ENCODE data around the gene VEGFC.

Gene VEGFC, protein sequence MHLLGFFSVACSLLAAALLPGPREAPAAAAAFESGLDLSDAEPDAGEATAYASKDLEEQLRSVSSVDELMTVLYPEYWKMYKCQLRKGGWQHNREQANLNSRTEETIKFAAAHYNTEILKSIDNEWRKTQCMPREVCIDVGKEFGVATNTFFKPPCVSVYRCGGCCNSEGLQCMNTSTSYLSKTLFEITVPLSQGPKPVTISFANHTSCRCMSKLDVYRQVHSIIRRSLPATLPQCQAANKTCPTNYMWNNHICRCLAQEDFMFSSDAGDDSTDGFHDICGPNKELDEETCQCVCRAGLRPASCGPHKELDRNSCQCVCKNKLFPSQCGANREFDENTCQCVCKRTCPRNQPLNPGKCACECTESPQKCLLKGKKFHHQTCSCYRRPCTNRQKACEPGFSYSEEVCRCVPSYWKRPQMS

DNA sequence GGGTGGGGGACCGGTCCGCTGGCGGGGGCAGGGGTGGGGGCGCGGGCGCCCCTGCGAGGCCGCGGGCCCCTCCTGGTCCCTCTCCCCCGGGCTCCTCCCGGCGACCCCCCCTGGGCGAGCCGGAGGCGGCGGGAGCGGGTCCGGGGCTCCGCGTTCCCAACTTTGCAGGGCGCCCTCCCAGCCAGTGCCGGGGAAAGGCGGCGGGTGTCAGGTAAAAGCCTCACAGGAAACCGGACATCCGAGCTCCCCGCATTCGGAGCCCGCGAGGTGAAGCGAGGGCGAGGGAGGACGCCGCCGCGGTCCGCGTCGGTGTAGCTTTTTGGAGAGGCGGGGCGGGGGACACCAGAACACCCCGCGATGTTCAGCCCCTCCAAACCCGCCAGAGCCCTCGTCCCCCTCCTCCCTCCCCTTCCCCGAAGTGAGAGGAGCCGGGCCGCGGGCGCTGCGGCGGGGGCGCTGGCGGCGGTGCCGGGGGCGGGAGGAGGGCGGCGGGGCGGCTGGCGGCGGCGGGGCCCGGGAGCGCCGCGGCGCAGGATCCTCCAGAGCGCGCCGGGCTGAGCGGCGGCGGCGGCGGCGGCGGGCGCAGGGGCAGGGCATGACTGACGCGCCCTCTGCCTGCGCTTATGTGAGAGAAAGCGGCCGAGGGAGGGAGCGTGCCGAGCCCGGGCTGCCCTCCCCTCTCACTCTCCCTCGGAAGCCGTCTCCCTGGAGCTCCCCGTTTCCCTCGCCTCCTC lies at the start of gene VEGFC:
Gene VEGFC (minus strand): TSS at position 597 of the 734 bp plus-strand sequence. CDS start 611 bp downstream, outside the sequence.
- DNase-seq: peak; percentile 71

DNA sequence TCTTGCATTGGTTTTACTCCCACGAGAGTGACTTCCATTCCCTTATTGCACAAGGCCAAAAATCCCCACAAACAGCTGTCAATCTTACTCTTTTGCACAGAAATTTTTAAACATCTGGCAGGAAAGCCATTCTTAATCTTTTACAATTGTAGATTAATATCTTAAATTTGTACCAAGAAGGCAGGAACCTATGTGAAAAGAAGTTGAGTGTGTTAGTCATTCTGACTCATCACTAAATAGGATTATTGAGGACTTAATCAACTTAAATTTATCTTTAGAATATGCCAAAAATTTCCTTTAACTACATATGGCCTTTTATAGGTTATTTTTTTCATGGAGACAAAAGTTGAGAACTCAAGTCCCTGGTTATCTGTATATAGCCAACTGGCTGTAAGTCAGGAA lies 49.0 kb upstream of the VEGFC start:
- DNase-seq: no peak

DNA sequence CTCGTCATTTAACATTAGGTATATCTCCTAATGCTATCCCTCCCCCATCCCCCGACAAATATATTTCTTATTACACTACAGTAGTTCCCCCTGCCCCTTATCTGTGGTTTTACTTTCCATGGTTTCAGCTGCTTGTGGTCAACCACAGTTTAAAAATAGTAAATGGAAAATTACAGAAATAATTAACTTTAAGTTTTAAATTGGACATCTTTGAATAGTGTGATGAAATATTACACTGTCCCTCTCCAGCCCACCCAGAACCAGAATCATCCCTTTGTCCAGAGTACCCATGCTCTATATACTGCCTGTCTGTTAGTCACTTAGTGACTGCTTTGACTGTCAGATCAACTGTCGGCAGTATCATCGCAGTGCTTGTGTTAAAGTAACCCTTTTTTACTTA lies 47.4 kb upstream of the VEGFC start:
- DNase-seq: no peak

DNA sequence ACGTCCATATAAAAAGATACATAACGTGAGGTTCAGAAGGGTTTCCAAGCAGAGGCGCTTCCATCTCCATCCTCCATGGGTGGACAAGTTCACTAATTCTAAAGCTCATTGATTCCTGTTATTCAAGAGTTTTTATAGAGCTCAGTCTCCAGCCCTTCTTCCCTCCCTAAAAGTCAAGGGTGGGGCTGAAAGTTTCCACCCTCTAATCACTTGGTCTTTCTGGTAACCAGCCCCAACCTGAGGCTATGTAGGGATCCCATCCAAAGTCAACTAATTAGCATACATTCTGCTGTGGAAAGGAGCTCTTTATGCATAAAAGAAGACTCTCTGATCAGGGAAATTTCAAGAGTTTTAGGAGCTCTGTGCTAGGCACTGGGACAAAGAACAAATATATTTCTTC lies 46.9 kb upstream of the VEGFC start:
- DNase-seq: no peak

DNA sequence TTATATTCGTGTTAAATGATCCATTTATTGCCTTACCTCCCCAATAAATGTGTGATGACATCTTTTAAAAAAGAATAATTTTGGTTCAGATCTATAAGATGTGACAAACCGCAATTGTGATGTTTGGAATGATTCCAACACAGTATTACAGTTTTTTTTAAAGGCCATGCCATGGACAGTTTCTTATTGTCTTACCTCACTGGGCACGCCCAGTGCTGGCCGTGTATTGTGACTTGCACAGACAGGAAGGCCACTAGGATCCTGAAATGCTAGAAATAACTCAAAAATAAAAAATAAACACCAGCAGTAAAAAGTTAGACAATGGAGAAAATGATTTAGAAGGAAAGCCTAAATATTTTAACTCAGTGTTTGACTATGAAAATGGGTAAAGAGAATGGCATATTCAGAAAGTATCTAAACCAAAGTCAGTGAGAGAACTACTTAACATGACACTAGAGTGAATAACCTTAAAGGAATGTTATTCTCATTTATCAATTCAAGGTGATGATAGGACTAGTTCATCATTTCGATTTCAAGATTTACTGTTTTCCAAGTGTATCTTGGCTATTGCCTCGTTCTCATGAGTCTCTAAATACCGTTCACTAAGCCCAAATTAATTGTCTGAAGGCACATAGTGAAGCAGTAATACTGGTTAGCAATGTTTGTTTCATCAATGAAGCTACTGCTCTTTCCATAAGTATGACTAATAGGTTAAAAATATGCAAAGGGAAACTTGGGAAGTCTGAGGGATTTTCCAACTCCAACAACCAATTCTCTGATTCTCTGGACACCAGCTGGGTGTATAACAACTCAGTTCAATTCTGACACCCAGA lies 46.1 kb upstream of the VEGFC start:
- DNase-seq: no peak

DNA sequence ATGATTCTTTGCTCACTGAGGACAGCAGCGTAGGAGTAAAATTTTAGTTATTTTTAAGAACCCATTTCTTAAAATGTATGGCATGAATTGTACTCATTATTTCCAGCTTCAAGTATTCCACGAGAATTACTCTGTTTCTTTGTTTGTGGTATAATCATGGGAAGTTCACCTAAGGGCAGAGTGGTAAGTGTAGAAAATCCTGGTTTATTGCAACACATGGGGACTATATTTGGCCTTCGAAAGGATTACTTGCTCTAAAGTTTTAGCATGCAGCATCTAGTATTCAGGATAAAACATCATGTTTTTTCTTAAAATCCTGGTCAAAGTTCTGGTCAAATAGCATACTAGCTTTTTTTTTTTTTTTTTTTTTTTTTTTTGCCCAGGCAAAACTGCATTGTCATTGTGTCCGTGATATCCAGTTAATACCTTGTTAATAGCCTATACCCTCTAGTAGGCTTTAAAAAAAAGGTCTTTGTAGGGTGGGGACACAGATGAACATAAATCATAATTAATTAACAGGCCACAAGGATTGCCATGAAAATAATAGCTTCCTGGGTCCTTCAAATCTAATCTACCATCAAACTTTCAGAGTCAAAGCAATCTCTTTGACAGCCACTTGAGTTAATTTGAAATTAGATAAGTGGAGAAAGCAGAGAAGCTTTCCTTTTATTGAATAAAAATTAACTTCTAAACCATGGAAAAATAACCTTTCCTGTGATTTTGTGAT lies 44.6 kb upstream of the VEGFC start:
- no peak for DNase-seq

DNA sequence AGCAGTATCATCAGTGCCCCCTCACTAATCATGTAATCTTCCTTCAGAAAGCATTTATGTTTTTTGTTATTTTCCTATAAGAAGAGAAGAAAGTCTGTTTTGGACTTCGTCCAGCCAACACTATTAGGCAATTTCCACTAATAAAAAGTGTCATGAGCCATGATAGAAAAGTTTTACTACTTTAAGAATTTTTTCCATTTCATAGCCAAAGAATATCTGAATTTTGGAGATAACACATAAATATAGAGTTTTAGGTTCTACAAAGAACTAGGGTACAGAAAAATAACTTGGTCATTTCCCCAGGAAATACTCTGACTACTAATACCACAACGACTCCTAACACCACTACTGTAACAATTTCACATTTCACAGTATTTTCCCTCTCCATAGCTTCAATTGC lies 41.8 kb upstream of the VEGFC start:
- DNase-seq: no peak

DNA sequence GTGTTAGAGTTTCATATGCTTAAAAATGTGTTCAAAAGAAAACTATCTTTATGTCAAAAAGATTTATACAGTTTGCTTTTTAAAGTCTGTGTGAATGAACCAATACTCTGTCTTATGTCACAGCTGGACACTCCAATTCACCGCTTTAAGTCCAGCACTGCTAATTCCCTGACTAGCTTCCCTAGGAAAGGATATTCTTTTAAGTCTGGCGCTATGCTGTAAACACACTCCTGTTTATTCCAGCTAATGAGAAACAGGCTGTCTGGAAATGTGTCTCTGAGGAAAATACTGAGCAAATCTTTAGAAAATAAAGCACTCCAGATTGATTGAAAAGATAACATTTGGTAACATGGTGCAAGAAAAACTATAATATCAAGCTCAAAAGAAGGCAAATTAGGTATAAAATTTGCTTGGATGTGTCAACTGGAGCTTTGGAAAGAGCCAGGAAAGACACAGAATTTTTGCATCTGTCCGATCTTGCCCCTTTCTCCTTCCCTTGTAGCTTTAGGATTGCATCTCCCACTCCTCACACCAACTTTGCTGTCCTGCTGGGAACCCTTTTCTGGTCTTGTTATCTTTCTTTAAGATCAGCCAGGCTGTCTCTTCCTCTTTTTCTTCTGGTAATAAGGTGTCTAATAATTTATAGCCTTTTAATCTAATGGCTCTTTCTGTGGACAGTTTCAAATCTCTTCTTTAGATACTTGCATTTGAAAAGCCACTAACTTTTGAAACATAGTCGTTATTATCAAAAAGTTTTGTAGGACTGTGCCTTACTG lies 40.9 kb upstream of the VEGFC start:
- no peak for DNase-seq

DNA sequence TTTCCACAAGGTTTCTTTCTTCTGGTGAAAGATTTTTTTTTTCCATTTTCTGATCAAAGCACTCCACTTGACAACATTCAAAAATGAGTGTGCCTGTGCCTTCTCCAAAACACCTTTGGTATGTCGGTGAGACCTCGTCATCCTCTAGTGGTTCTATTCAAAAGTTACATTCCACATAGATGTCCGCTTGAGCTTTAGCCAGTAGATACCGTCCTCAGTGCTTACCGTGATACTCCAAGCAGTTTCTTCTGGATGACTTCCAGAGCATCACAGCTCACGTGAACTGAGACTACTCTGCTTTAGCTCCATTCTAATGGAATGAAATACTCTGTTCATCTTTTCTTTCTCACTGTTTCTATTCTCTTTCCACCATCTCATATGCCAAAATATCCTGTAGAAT lies 38.2 kb upstream of the VEGFC start:
- DNase-seq: no peak

DNA sequence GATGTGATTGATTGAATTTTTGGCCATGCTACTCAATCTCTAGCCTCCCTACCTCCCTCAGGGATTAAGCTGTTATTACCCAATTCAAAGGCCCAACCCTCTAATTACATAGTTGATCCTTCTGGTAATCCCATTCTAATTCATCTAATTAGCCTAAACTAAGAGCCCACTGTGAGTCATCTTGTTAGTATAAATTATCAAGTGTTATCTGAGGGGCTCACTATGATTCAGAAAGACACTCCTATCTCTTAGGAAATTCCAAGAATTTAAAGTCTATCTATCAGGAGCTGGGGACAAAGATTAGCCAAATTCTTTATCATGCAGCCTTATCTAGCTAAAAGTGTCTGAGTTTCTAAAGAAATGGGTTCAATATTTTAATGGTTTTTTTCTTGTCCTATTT lies 32.9 kb upstream of the VEGFC start:
- no peak for DNase-seq

DNA sequence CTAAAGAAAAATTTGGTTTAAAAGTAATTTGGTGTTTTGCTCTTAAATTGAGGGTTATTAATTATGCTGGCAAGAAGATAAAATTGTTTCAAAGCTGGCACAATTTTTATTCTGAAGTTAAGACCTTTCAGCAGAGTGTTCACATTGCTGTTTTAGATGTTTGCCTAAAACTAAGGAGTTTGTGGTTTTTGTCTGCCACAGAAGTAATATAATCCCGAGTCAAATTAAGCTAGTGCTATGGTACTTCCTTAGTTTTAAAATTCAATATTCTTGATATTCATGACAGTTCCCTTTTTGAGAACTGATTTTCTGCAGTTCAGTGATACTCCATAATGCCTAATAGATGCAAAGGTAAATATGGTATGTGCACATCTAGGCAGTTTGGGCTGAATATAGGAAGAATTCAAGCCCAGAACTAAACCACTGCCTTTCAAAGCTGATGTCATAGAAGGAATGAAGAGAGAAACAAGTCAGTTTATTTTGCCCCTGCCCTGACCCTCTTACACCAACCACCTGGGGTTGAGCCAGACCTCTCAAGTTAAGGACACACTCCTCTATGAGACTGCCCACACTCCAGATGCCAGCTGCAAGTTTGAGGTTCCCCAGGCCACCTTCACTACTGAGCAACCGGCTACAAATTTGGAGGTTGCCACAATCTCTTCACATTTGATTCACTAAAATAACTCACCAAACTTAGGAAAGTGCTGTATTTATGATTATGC lies 32.1 kb upstream of the VEGFC start:
- no peak for DNase-seq

DNA sequence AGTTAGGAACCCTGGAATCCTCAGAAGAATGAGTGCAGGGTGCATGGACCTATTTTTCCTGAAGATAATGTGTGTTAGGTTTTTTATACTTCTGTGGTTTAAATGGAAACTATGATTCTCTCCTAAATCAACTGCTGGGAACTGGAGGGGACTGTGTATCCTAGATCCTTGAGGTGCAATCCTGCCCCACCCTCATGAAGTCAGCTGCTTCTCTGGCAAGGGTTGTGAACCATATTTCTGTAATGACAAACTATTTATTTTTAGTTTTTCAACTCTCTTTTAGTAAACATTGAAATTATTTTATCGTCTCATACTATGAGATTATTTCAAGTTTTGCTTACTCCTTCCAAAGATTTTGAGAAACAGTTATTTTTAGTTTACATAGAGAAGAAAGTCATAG lies 25.8 kb upstream of the VEGFC start:
- no peak for DNase-seq

DNA sequence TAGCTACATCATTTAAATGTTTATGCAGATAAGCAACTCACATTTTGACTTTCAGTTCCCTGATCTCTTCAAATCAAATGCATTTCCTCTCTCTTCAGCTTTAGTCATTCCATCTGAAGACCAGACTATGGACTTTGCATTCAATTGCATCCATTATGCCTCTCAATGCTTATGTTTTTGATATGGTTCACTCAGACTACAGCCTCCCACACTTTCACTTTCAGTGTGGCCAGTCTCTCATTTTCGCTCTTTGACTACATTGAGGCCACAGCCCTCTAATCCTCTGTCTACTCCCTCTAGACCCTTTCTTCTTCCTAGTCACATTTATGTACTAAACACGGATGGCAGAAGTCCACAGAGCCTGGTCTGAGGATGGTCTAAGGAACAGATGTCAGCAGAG lies 24.5 kb upstream of the VEGFC start:
- no peak for DNase-seq

DNA sequence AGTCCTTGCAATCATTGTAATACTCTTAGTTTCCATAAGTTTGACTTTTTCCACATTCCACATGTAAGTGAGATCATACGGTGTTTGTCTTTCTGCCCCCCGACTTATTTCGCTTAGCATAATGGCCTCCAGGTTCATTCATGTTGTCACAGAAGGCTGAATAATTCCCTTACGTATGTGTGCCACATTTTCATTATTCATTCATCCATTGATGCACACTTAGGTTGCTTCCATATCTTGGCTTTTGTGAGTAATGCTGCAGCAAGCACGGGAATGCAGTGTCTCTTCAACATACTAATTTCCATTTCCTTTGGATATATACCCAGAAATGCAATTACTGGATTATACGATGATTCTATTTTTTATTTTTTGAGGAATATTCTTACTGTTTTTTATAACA lies 22.0 kb upstream of the VEGFC start:
- no peak for DNase-seq

DNA sequence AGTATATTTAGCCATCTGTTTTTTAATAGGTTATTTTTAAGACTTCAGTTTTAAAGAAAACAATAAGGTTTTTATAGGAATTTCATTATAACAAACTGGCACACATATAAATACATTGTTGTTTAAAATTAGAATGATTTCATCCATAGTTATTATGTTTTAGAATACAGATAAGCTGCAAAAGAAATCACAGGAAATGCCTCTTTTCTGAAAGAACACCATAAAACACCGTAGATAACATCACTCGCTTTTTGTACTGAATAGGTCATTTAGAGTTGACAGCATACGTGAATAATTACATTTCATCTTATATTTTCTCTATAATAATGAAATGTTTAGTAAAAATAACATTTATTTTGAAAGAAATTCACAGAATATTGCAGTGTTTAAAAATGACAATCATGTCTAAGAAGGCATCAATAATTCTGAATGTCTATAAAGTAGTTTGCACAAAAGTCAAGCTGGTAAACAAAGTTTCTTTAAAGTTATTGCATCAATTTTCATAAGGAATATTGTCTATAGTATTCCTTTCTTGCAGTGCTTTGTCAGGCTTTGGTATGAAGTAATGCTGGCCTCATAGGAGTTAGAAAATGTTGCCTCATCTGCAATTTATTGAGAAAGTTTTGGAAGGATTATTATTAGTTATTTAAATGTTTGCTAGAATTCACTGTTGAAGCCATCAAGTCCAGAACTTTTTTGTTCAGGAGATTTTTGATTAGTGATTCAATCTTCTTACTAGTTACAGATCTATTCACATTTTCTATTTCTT lies 17.9 kb upstream of the VEGFC start:
- no peak for DNase-seq

DNA sequence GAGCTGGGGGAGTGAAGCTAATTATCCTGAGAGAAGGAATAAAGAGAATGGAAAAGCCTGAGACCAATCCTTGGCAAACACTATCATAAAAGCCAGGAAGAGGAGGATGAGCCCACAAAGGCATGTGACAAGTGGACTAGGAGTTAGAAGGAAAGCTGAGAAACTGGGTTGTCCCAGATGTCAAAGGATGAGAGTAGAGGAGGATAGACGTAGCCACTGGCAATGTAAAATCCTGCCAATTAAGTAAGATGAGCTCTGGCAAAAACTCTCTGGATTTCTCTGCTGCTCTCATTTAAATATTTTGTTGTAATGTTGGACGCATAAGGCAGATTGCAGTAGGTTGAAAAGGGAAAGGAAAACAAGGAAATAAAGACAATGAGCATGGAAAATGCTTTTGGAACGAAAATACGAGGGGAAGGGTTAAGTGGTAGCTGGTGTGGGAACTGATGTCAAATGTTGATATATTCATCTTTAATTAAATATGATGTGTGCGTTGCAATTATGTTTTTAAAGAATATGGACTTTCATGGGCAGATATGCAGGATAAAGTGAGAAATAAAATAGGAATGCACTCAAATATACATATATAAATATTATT lies 14.2 kb upstream of the VEGFC start:
- DNase-seq: no peak

DNA sequence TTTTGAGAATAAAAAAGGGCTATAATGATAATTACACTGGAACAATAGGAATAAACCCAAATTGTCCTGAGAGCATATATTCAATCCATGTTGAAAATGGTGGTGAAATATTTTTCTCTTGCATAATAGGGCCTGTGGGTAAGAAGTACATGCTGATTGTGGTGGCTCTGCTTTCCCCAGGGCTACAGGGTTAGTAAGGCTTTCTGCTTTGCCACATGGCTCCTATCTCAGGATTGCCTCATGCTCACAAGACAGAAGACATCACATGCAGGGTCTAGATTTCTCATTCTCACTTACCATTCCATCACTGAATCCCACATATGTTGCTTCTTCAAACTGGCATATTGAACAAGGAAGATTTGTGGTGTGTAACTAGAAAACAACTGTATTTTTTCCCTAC lies 12.4 kb upstream of the VEGFC start:
- no peak for DNase-seq

DNA sequence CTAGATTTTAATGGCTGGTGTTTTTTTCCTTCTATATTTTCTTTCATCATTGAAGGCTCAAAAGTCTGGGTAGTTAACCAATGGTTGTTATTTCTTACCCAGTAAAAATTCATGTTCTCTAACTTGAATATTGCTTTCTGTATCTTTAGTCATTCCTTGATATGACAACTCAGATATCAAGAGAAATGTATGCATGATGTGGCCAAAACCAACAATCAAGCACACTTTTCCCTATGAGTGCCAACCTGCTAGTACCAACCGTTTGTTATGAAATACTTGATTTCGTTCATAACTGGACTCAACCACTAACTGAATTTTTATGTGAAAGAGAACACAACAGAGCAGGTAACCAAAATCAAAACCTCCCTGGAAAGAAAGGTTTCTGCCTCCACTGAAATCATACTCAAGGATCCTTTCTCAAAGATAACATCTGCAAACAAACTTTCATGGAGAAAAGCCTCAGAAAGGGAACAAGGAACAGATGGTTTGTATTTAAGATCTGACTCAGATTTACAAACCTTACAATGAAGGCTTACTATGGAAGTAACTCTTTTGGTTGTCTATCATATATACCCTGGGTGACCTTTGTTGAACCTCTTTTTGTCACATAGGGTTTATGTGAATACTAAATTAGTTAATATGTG lies 8.3 kb upstream of the VEGFC start:
- no peak for DNase-seq

DNA sequence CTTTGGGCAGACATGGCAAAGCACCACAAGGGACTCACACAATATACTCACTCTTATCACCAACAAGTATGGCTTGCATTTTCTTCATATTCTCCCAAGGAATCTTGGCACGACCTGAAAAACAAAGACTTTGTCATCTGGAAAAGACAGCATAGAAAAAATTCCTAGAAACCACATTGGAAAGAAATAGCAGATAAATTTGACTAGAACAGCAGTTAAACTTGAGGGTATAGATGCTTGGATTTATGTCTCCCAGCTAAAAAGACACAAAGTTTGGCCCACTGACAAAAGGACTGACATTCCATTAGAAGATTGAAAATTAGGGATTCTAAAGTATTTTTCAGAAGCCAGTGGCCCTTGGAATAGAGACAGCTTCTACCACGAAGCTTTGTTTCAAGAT lies 6.9 kb upstream of the VEGFC start:
- DNase-seq: no peak

DNA sequence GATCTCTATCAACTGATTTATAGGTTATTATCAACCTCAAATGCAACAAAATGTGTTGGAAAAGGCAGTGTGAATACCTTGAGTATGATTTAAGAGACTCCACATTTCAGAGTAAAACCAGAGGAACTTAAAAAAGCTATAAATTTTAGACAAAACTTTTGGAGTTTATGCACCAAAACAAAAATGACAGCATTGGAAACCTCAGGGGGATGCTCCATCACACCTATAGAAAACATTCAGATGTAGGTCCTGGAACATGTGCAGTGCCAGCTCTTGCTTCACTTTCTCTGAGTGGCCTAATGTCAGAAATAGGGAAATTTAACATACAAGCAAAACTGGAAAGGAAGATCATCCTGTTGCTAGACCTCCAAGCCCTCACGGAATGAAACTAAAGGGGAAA lies 5.8 kb upstream of the VEGFC start:
- DNase-seq: no peak

Measured in right forelimb (tissue), 1 donor.